HEK293T (cell line): ENCODE data around the gene GPATCH8.

Experiments
- CTCF ChIA-PET: fragments of 350-600 bp; formaldehyde crosslinking; extraction: SDS; loops from one replicate; lab custom pipeline; 2021; ENCODE audit warnings: antibody characterized with exemption, inconsistent platforms; lab: Yijun Ruan, JAX
- POLR2A ChIA-PET: fragments of 350-600 bp; formaldehyde crosslinking; extraction: SDS; loops from one replicate; lab custom pipeline; 2020; ENCODE audit warnings: antibody characterized with exemption, inconsistent platforms; lab: Yijun Ruan, JAX
- DNase-seq: peaks from one replicate; pipeline ENCODE4 v3.0.0; 2012; ENCODE audit warnings: mixed read lengths; ENCODE audit errors: extremely low spot score
- ARNT ChIP-seq: fragments of 450-650 bp; IDR thresholded peaks from 2 replicates; pipeline ENCODE4 v1.6.1; 2017; ENCODE audit warnings: mild to moderate bottlenecking
- BHLHE40 ChIP-seq: fragments of 450-650 bp; IDR thresholded peaks from 2 replicates; pipeline ENCODE4 v1.6.1; 2016; ENCODE audit warnings: mild to moderate bottlenecking, moderate library complexity, borderline replicate concordance
- CTBP1 ChIP-seq: fragments of 450-650 bp; IDR thresholded peaks from 2 replicates; pipeline ENCODE4 v1.6.1; 2016; ENCODE audit warnings: borderline replicate concordance
- ELF4 ChIP-seq: fragments of 450-650 bp; IDR thresholded peaks from 2 replicates; pipeline ENCODE4 v1.6.1; 2017; ENCODE audit warnings: antibody characterized with exemption
- FOXA1 ChIP-seq: fragments of 450-650 bp; IDR thresholded peaks from 2 replicates; pipeline ENCODE4 v1.6.1; 2016; ENCODE audit warnings: mild to moderate bottlenecking
- FOXK2 ChIP-seq: fragments of 450-650 bp; IDR thresholded peaks from 2 replicates; pipeline ENCODE4 v1.6.1; 2016; ENCODE audit warnings: mild to moderate bottlenecking
- FOXM1 ChIP-seq: fragments of 450-650 bp; IDR thresholded peaks from 2 replicates; pipeline ENCODE4 v1.6.1; 2017; ENCODE audit warnings: mild to moderate bottlenecking, borderline replicate concordance
- HDGF ChIP-seq: fragments of 450-650 bp; IDR thresholded peaks from 2 replicates; pipeline ENCODE4 v1.6.1; 2017; ENCODE audit warnings: antibody characterized with exemption, borderline replicate concordance
- L3MBTL2 ChIP-seq: fragments of 450-650 bp; conservative IDR thresholded peaks from 2 replicates; pipeline ENCODE4 v1.6.1; 2016; ENCODE audit warnings: mild to moderate bottlenecking
- LEF1 ChIP-seq: fragments of 450-650 bp; IDR thresholded peaks from 2 replicates; pipeline ENCODE4 v1.6.1; 2017; ENCODE audit warnings: mild to moderate bottlenecking, borderline replicate concordance
- NFRKB ChIP-seq: fragments of 450-650 bp; IDR thresholded peaks from 2 replicates; pipeline ENCODE4 v1.6.1; 2016; ENCODE audit warnings: mild to moderate bottlenecking, moderate library complexity
- PKNOX1 ChIP-seq: fragments of 450-650 bp; IDR thresholded peaks from 2 replicates; pipeline ENCODE4 v1.6.1; 2016
- SP1 ChIP-seq: fragments of 450-650 bp; IDR thresholded peaks from 2 replicates; pipeline ENCODE4 v1.6.1; 2017
- SUZ12 ChIP-seq: fragments of 450-650 bp; IDR thresholded peaks from 2 replicates; pipeline ENCODE4 v1.6.1; 2016; ENCODE audit warnings: mild to moderate bottlenecking
- TARDBP ChIP-seq: fragments of 450-650 bp; IDR thresholded peaks from 2 replicates; pipeline ENCODE4 v1.6.1; 2016
- ZNF384 ChIP-seq: fragments of 450-650 bp; IDR thresholded peaks from 2 replicates; pipeline ENCODE4 v1.6.1; 2016

The GPATCH8 gene

GRCh38 chr17:44409309-44410028 is 93.7 kb downstream of the GPATCH8 start:
- ChIA-PET POLR2A (no interaction called here), CTCF (interaction anchor here (0.6 to 1.1 kb wide), 3 partner anchors 18 to 113 kb away, joined by 3 to 4 read pairs (median 3); no protein-coding TSS in a partner anchor)
- TF ChIP-seq PKNOX1 (no peak), HDGF (no peak), ELF4 (no peak), SP1 (no peak), FOXA1 (no peak), TARDBP (no peak), BHLHE40 (no peak), FOXM1 (no peak), LEF1 (no peak), L3MBTL2 (no peak), ZNF384 (no peak), SUZ12 (no peak), ARNT (no peak), NFRKB (no peak), FOXK2 (no peak), CTBP1 (no peak)
- DNase-seq: no peak

- ChIA-PET POLR2A (no interaction called here), CTCF (interaction anchor here (0.6 kb wide), 1 partner anchor 114 kb away, joined by 4 read pairs; no protein-coding TSS in a partner anchor)
- TF ChIP-seq PKNOX1: no peak
- TF ChIP-seq NFRKB: no peak
- no peak for TF ChIP-seq TARDBP
- no peak for TF ChIP-seq LEF1
- DNase-seq: no peak
Observed at GRCh38 chr17:44408786-44409185, 94.4 kb downstream of the GPATCH8 start.

GRCh38 chr17:44402564-44403172 is 100.5 kb downstream of the GPATCH8 start:
- no peak for DNase-seq
- POLR2A ChIA-PET: interaction anchor here (0.6 kb wide), 1 partner anchor 756 kb away, joined by 3 read pairs; no protein-coding TSS in a partner anchor
- CTCF ChIA-PET: interaction anchor here (0.6 kb wide), 1 partner anchor 187 kb away, joined by 4 read pairs; no protein-coding TSS in a partner anchor
- TF ChIP-seq ARNT: no peak
- TF ChIP-seq L3MBTL2: no peak
- TF ChIP-seq FOXM1: no peak
- no peak for TF ChIP-seq SP1
- no peak for TF ChIP-seq FOXK2
- no peak for TF ChIP-seq HDGF
- no peak for TF ChIP-seq ZNF384
- no peak for TF ChIP-seq SUZ12
- TF ChIP-seq FOXA1: no peak
- no peak for TF ChIP-seq PKNOX1
- no peak for TF ChIP-seq CTBP1
- TF ChIP-seq NFRKB: no peak
- TF ChIP-seq ELF4: no peak
- TF ChIP-seq BHLHE40: no peak
- TF ChIP-seq TARDBP: no peak
- no peak for TF ChIP-seq LEF1

- ChIA-PET POLR2A (no interaction called here), CTCF (interaction anchor here (0.6 to 1.9 kb wide), 2 partner anchors 123 to 132 kb away, joined by 6 to 17 read pairs; no protein-coding TSS in a partner anchor)
- TF ChIP-seq SUZ12: no peak
- TF ChIP-seq TARDBP: no peak
- no peak for TF ChIP-seq PKNOX1
- no peak for TF ChIP-seq SP1
- no peak for TF ChIP-seq BHLHE40
- DNase-seq: no peak
Observed at GRCh38 chr17:44400226-44400847, 102.9 kb downstream of the GPATCH8 start.
